Upper lobe of left lung (tissue), 6 donors: Measurements from ENCODE around the gene ZBTB7B. TPM values are rescaled to one million over a fixed set of nuclear protein-coding genes. Genes with fewer than 3 reads are reported as not detected.

Source experiments
- ATAC-seq, 2 donors: fragments of 200-7000 bp; cut with Tn5 transposase; one replicate each; pipeline ENCODE4 v1.9.1; 2022; ENCODE audit warnings: mild to moderate bottlenecking in 2 of 2, moderate library complexity in 2 of 2; ENCODE audit not compliant: low FRiP score in 2 of 2
- DNase-seq, 2 donors: peaks; one replicate each; pipeline ENCODE4 v3.0.0-alpha.2; 2019 to 2020
- H3K27ac ChIP-seq, 4 donors: fragments of 200-600 bp; sonication (generic); one replicate each; pipeline ENCODE4 v1.5.1; 2016 to 2019
- H3K27me3 ChIP-seq, 4 donors: fragments of 200-600 bp; sonication (generic); one replicate each; pipeline ENCODE4 v1.5.1; 2017 to 2019
- H3K36me3 ChIP-seq, 4 donors: fragments of 200-600 bp; sonication (generic); one replicate each; pipeline ENCODE4 v1.5.1; 2016 to 2019
- H3K4me1 ChIP-seq, 4 donors: fragments of 200-600 bp; sonication (generic); one replicate each; pipeline ENCODE4 v1.5.1; 2018 to 2019
- H3K4me3 ChIP-seq, 4 donors: fragments of 200-600 bp; sonication (generic); one replicate each; pipeline ENCODE4 v1.5.1; 2017 to 2019; ENCODE audit warnings: mild to moderate bottlenecking in 2 of 4, moderate library complexity in 1 of 4
- H3K9me3 ChIP-seq, 4 donors: fragments of 200-600 bp; sonication (generic); one replicate each; pipeline ENCODE4 v1.5.1; 2018 to 2019
- EP300 ChIP-seq, 4 donors: sonication (generic); formaldehyde crosslinking; IDR thresholded peaks; one replicate each; pipeline ENCODE4 v1.5.1; 2017; ENCODE audit warnings: antibody characterized with exemption in 4 of 4, control low read depth in 2 of 4
- POLR2A ChIP-seq, 4 donors: fragments of 450-650 bp; IDR thresholded peaks; one replicate each; pipeline ENCODE4 v1.5.1; 2016 to 2017; ENCODE audit warnings: antibody characterized with exemption in 4 of 4, mild to moderate bottlenecking in 2 of 4
- POLR2AphosphoS5 ChIP-seq, 2 donors: sonication (generic); formaldehyde crosslinking; IDR thresholded peaks; one replicate each; pipeline ENCODE4 v1.5.1; 2017; ENCODE audit warnings: antibody characterized with exemption in 2 of 2
- WGBS, 2 donors: methylation state at CpG; one replicate each; pipeline ENCODE4 v1.1.5; 2017 to 2018; 5-methylcytosine and 5-hydroxymethylcytosine counted together
- total RNA-seq, 6 donors: library from RNA; depleted of rRNA in 4 of 6; stranded (reverse); fragments of >200 nt in 4 of 6; gene quantifications; one replicate each; pipeline versions ENCODE4 v1.1.0 to v1.2.1, GENCODE V29; 2016 to 2021
- TF ChIP-seq, protein P1 (sequence below), 6 experiments: fragments of 450-650 bp in 4 of 6; fragments of 200-600 bp in 2 of 6; sonication (generic) in 2 of 6; IDR thresholded peaks; one replicate each; pipeline ENCODE4 v1.5.1; 2016 to 2019; ENCODE audit warnings: antibody characterized with exemption in 6 of 6
- donor health status: DM: no; HTN: no; CAD: no; lungs with moderate emphysema.
- donor health status: DM: no; HTN: yes; CAD: no; lungs with severe emphysema.

ZBTB7B gene
- total RNA-seq, 6 donors from 2014 or later: 43.9 to 88.2 (median 66.2) TPM

GRCh38 chr1:155018617-155019348 lies 16.2 kb downstream of the ZBTB7B start:
- H3K9me3 ChIP-seq: no peaks in the 10 kb centered on the region
- no peak for DNase-seq
- no peak overlapping the region for H3K4me3 ChIP-seq
- TF ChIP-seq EP300 (IDR thresholded peaks at IDR 0.05) (no peak), POLR2A (IDR thresholded peaks at IDR 0.05) (peak in 1 of 4 donors; percentile 7)
- peaks cover 4 to 29% (median 23%) of the 10 kb centered on the region in 4 donors for H3K36me3 ChIP-seq
- WGBS, 2 donors: 82 to 84% methylated on average over 8 of the region's 8 CpGs
- peaks cover 33 to 41% (median 40%) of the 10 kb centered on the region in 4 donors for H3K4me1 ChIP-seq
- H3K27me3 ChIP-seq: no peaks in the 10 kb centered on the region
- peak overlapping the region in 2 of 4 donors; percentile 85 to 88 for H3K27ac ChIP-seq
- ATAC-seq: no peak

- H3K27ac ChIP-seq: peak overlapping the region in 2 of 4 donors; percentile 11 to 88
- WGBS, 2 donors: 83 to 85% methylated on average over 10 to 11 of the region's 11 CpGs
- TF ChIP-seq POLR2A (IDR thresholded peaks at IDR 0.05) (no peak), EP300 (IDR thresholded peaks at IDR 0.05) (no peak), POLR2AphosphoS5 (IDR thresholded peaks at IDR 0.05) (no peak)
- TF ChIP-seq, protein P1, sequence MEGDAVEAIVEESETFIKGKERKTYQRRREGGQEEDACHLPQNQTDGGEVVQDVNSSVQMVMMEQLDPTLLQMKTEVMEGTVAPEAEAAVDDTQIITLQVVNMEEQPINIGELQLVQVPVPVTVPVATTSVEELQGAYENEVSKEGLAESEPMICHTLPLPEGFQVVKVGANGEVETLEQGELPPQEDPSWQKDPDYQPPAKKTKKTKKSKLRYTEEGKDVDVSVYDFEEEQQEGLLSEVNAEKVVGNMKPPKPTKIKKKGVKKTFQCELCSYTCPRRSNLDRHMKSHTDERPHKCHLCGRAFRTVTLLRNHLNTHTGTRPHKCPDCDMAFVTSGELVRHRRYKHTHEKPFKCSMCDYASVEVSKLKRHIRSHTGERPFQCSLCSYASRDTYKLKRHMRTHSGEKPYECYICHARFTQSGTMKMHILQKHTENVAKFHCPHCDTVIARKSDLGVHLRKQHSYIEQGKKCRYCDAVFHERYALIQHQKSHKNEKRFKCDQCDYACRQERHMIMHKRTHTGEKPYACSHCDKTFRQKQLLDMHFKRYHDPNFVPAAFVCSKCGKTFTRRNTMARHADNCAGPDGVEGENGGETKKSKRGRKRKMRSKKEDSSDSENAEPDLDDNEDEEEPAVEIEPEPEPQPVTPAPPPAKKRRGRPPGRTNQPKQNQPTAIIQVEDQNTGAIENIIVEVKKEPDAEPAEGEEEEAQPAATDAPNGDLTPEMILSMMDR (IDR thresholded peaks at IDR 0.05): no peak
Measured at GRCh38 chr1:155019377-155020245, 17.0 kb downstream of the ZBTB7B start.

DNA sequence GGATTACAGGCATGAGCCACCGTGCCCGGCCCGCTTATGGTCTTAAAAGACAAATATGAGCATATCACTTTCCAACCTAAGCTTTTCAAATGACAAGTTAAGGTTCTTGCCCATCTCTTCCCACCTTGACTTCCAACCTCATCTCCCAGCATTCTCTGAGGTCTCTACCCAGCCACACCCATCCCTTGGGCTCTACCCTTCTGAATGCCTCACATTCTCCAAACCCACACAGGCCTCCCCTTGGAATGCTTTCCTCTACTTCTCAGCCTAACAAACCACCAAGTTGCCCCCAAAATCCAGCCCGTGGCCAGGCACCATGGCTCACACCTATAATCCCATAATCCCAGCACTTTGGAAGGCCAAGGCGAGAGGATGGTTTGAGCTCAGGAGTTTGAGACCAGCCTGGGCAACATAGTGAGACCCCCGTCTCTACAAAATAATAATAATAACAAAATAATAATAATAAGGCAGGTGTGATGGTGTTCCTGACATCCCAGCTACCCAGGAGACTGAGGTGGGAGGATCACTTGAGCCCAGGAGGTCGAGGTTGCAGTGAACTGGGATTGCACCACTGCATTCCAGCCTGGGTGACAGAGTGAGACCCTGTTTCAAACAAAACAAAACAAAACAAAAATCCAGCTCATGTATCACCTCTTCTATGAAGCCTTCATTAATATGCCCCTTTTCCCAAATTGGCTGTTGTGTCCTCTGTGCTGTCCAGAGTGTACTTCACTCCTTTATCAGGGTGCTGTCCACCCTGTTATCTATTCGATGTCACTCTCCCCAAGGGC lies 19.7 kb downstream of the ZBTB7B start:
- Histone ChIP-seq H3K27ac (no peak overlapping the region), H3K27me3 (no peaks in the 10 kb centered on the region), H3K4me1 (peaks cover 17 to 29% (median 23%) of the 10 kb centered on the region in 4 donors), H3K9me3 (no peaks in the 10 kb centered on the region), H3K4me3 (no peak overlapping the region), H3K36me3 (no peaks in the 10 kb centered on the region)
- TF ChIP-seq, protein P1 (IDR thresholded peaks at IDR 0.05): no peak
- TF ChIP-seq EP300 (IDR thresholded peaks at IDR 0.05) (no peak), POLR2AphosphoS5 (IDR thresholded peaks at IDR 0.05) (no peak), POLR2A (IDR thresholded peaks at IDR 0.05) (no peak)
- WGBS, 2 donors: 72 to 84% methylated on average over 8 of the region's 8 CpGs
- no peak for ATAC-seq
- no peak for DNase-seq

More at GRCh38 chr1:155019377-155020245, 17.0 kb downstream of the ZBTB7B start:
- peaks cover 4 to 22% (median 19%) of the 10 kb centered on the region in 4 donors for H3K36me3 ChIP-seq
- no peaks in the 10 kb centered on the region for H3K27me3 ChIP-seq
- no peaks in the 10 kb centered on the region for H3K9me3 ChIP-seq
- no peak overlapping the region for H3K4me3 ChIP-seq
- DNase-seq (no peak), ATAC-seq (no peak)
- H3K4me1 ChIP-seq: peaks cover 28 to 37% (median 37%) of the 10 kb centered on the region in 4 donors

DNA sequence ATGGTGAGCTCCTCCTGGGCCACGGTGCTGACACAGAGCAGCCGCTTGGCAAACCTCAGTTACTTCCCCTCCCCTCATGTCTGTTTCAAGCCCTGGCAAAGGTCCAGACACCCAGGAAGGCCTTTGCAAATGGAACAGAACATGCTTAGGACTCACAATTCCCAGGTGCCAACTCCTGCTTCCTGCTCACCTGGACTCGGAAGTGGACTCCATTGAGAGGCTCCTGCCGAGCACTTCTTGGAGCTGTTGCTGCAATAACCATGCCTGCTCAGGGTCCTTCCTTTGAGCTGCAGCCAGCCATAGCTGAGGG lies 20.3 kb downstream of the ZBTB7B start:
- Histone ChIP-seq H3K4me3 (no peak overlapping the region), H3K4me1 (peaks cover 13 to 23% (median 17%) of the 10 kb centered on the region in 4 donors), H3K27me3 (no peaks in the 10 kb centered on the region), H3K27ac (no peak overlapping the region), H3K9me3 (no peaks in the 10 kb centered on the region), H3K36me3 (no peaks in the 10 kb centered on the region)
- 45 to 66% methylated on average over 3 to 4 of the region's 4 CpGs for WGBS, 2 donors
- DNase-seq (peak in 1 of 2 donors; percentile 73), ATAC-seq (peak in 1 of 2 donors; percentile 4)
- TF ChIP-seq POLR2AphosphoS5 (IDR thresholded peaks at IDR 0.05) (no peak), POLR2A (IDR thresholded peaks at IDR 0.05) (no peak), EP300 (IDR thresholded peaks at IDR 0.05) (no peak)
- TF ChIP-seq, protein P1 (IDR thresholded peaks at IDR 0.05): no peak
